ENCODE results near the gene THAP3.
"Not testable (repeated sequence)": the region's sequence is repeated elsewhere in the genome, so short reads cannot be mapped to it uniquely, and the experiment has no call there.

GRCh38 chr1:6636778-6637177 lies 12.1 kb downstream of the THAP3 start:
- not testable (repeated sequence) for TF ChIP-seq CTCF, POLR2A (IDR thresholded peaks at IDR 0.05)

Data from lower leg skin (tissue), 3 donors.